ENCODE results near the gene TSPAN12.

Gene TSPAN12

GRCh38 chr7:120841608-120842007 lies 16.3 kb downstream of the TSPAN12 start:
- H3K79me2 ChIP-seq (ENCODE audit: insufficient read depth, low read depth) = no peaks in the 10 kb centered on the region
- H3K36me3 ChIP-seq (ENCODE audit: insufficient read depth) = no peaks in the 10 kb centered on the region
- TF ChIP-seq, protein P1, sequence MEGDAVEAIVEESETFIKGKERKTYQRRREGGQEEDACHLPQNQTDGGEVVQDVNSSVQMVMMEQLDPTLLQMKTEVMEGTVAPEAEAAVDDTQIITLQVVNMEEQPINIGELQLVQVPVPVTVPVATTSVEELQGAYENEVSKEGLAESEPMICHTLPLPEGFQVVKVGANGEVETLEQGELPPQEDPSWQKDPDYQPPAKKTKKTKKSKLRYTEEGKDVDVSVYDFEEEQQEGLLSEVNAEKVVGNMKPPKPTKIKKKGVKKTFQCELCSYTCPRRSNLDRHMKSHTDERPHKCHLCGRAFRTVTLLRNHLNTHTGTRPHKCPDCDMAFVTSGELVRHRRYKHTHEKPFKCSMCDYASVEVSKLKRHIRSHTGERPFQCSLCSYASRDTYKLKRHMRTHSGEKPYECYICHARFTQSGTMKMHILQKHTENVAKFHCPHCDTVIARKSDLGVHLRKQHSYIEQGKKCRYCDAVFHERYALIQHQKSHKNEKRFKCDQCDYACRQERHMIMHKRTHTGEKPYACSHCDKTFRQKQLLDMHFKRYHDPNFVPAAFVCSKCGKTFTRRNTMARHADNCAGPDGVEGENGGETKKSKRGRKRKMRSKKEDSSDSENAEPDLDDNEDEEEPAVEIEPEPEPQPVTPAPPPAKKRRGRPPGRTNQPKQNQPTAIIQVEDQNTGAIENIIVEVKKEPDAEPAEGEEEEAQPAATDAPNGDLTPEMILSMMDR (conservative IDR thresholded peaks at IDR 0.05; ENCODE audit: low read depth, low read length) = no peak
- no peak overlapping the region for H3K4me2 ChIP-seq
- H2AFZ ChIP-seq (ENCODE audit: low read depth) = no peak overlapping the region
- no peak overlapping the region for H3K9ac ChIP-seq
- no peaks in the 10 kb centered on the region for H3K4me1 ChIP-seq (ENCODE audit: low read depth, poor library complexity, severe bottlenecking)
- no peak overlapping the region for H3K4me3 ChIP-seq (IDR thresholded peaks at IDR 0.05; ENCODE audit: insufficient read depth, low read depth, low read length)
- H4K20me1 ChIP-seq (ENCODE audit: insufficient read depth) = no peaks in the 10 kb centered on the region
- H3K27me3 ChIP-seq (ENCODE audit: insufficient read depth, low read depth) = no peaks in the 10 kb centered on the region
- no peak overlapping the region for H3K27ac ChIP-seq

DNA sequence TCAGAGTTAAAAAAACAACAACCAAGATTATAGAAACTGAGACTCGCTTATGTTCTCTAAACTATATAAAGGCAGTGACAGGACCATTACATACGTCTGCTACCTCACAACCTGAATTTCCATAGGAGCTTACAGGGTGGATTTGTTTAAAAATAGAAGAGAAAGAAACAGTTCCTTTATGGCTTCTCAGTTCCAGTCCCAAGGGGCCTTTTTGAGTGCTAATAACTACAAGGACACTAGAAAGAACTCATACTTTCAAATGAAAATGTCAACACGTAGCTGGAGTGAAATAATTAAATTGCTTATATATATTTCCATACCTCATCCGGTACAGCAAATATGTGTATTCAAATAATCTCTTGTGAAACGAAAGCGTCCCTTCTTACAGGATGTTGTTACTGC lies 19.7 kb downstream of the TSPAN12 start:
- H3K36me3 ChIP-seq (ENCODE audit: insufficient read depth) = no peaks in the 10 kb centered on the region
- TF ChIP-seq, protein P1 (conservative IDR thresholded peaks at IDR 0.05; ENCODE audit: low read depth, low read length) = no peak
- H3K4me2 ChIP-seq = no peak overlapping the region
- H3K4me3 ChIP-seq (IDR thresholded peaks at IDR 0.05; ENCODE audit: insufficient read depth, low read depth, low read length) = no peak overlapping the region
- H2AFZ ChIP-seq (ENCODE audit: low read depth) = no peak overlapping the region
- no peaks in the 10 kb centered on the region for H3K79me2 ChIP-seq (ENCODE audit: insufficient read depth, low read depth)
- H3K4me1 ChIP-seq (ENCODE audit: low read depth, poor library complexity, severe bottlenecking) = no peaks in the 10 kb centered on the region
- no peak overlapping the region for H3K27ac ChIP-seq
- no peak overlapping the region for H3K9ac ChIP-seq
- H3K27me3 ChIP-seq (ENCODE audit: insufficient read depth, low read depth) = no peaks in the 10 kb centered on the region
- no peaks in the 10 kb centered on the region for H4K20me1 ChIP-seq (ENCODE audit: insufficient read depth)

GRCh38 chr7:120837599-120837998 lies 20.3 kb downstream of the TSPAN12 start:
- no peak overlapping the region for H2AFZ ChIP-seq (ENCODE audit: low read depth)
- no peak overlapping the region for H3K4me2 ChIP-seq
- no peaks in the 10 kb centered on the region for H4K20me1 ChIP-seq (ENCODE audit: insufficient read depth)
- no peak overlapping the region for H3K4me3 ChIP-seq (IDR thresholded peaks at IDR 0.05; ENCODE audit: insufficient read depth, low read depth, low read length)
- H3K27ac ChIP-seq = no peak overlapping the region
- H3K9ac ChIP-seq = no peak overlapping the region
- no peaks in the 10 kb centered on the region for H3K4me1 ChIP-seq (ENCODE audit: low read depth, poor library complexity, severe bottlenecking)
- no peaks in the 10 kb centered on the region for H3K79me2 ChIP-seq (ENCODE audit: insufficient read depth, low read depth)
- TF ChIP-seq, protein P1 (conservative IDR thresholded peaks at IDR 0.05; ENCODE audit: low read depth, low read length) = no peak
- no peaks in the 10 kb centered on the region for H3K27me3 ChIP-seq (ENCODE audit: insufficient read depth, low read depth)
- no peaks in the 10 kb centered on the region for H3K36me3 ChIP-seq (ENCODE audit: insufficient read depth)

DNA sequence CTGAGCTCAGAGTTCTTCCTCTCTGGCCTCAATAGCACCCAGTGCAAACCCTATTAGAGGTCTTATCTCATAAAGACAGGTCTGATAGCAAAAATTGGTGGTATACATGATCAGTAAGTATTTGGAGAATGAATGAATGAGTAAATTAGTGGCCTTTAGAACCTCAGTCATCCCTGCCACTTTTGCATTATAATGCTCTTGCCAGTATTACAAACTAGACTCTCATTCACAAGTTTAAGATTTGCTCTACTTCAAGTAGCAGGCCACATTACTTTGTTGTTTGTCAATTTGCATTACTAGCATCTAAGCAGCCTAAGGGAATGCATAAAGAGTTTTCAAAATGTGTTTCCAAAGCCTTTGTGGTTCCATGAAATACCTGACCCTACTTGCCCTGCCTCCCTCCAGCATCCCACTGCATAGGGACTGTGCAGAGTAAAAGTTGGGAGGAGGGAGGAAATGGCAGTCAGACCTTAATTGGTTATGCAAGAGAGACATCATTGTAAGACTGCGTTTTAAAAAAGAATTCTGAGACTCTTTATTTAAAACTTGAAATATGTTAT lies 21.3 kb downstream of the TSPAN12 start:
- Histone ChIP-seq H3K4me2 (no peak overlapping the region), H3K79me2 (ENCODE audit: insufficient read depth, low read depth) (no peaks in the 10 kb centered on the region), H3K4me1 (ENCODE audit: low read depth, poor library complexity, severe bottlenecking) (no peaks in the 10 kb centered on the region), H3K36me3 (ENCODE audit: insufficient read depth) (no peaks in the 10 kb centered on the region), H2AFZ (ENCODE audit: low read depth) (no peak overlapping the region), H3K27ac (no peak overlapping the region), H3K9ac (no peak overlapping the region), H4K20me1 (ENCODE audit: insufficient read depth) (no peaks in the 10 kb centered on the region), H3K27me3 (ENCODE audit: insufficient read depth, low read depth) (no peaks in the 10 kb centered on the region), H3K4me3 (IDR thresholded peaks at IDR 0.05; ENCODE audit: insufficient read depth, low read depth, low read length) (no peak overlapping the region)
- TF ChIP-seq, protein P1 (conservative IDR thresholded peaks at IDR 0.05; ENCODE audit: low read depth, low read length) = no peak

Measured in KMS-11 (cell line).